ENCODE data around the gene OCEL1. TPM values are rescaled to one million over a fixed set of nuclear protein-coding genes. Genes with fewer than 3 reads are reported as not detected.

Gene OCEL1
- total and polyA plus RNA-seq, 2 of the 13 experiments (the other 11 are each of a cell fraction or from before 2014, with no cell fraction given) = 10.6 to 17.2 TPM

DNA sequence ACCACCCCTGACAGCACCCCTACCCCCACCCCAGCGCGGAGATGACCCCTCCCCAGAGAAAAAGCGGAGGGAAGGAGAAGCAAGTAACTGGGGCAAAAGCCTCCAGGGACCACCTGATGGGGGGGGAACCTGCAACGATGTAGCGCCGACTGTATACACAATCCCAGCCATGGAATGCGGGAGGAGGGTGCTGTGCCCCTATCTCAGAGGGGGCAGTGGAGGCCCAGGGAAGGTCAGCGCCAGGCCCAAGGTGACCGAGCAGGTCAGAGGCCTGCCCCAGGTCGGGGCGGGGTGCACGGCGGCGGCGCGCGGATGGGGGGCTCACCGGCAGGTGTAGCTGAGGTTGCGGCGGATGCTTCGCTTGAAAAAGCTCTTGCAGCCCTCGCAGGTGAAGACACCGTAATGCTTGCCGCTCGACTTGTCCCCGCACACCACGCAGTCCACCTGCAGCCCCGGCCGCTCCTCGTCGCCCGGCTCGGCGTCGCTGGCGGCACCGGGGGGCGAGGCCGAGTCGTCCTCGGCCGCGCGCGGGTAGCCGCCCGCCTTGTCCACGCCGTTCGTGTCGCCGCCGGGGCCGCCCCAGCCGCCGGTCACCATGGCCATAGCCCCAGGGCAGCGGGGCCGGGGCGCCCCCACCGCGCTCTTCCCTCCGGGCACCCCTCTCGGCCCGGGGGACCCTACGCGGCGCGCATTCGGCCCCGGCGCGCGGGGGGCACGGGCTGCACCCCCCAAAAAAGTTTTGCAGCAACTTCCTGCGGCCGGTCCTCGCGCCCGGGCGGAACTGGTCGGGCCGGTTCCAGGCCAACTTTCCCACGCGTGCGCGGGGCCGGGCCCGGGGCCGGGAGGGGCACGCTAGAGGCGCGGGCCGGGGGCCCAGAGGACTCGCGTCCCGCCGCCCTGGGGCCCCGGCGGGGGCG, 18.9 kb downstream of the OCEL1 start (continued):
- TF ChIP-seq MTA1 (CRISPR knock-in tag; IDR thresholded peaks at IDR 0.05; ENCODE audit: borderline replicate concordance) (0 out of 2 replicates have a peak, but pooled peaks have one; percentile 4), ZNF530 (CRISPR knock-in tag; IDR thresholded peaks at IDR 0.05; ENCODE audit: low read depth) (0 out of 2 replicates have a peak, but pooled peaks have one; percentile 43), TCF7 (IDR thresholded peaks at IDR 0.05; ENCODE audit: low read depth) (no peak), ZBTB38 (CRISPR knock-in tag; IDR thresholded peaks at IDR 0.05) (no peak), ZNF205 (CRISPR knock-in tag; IDR thresholded peaks at IDR 0.05) (0 out of 2 replicates have a peak, but pooled peaks have one; percentile 7), ARNTL (CRISPR knock-in tag; IDR thresholded peaks at IDR 0.05) (no peak), GABPA (IDR thresholded peaks at IDR 0.05; ENCODE audit: low read depth, low read length) (no peak), GABPA (CRISPR knock-in tag; IDR thresholded peaks at IDR 0.05; ENCODE audit: low read depth) (no peak), REL (CRISPR knock-in tag; conservative IDR thresholded peaks at IDR 0.05) (0 out of 2 replicates have a peak, but pooled peaks have one; percentile 49), ZNF251 (CRISPR knock-in tag; IDR thresholded peaks at IDR 0.05) (no peak), DPF2 (CRISPR knock-in tag; IDR thresholded peaks at IDR 0.05; ENCODE audit: borderline replicate concordance, low read depth) (peak; percentile 20; the same call in 1 of the 2 replicates)
- TF ChIP-seq, protein P1, sequence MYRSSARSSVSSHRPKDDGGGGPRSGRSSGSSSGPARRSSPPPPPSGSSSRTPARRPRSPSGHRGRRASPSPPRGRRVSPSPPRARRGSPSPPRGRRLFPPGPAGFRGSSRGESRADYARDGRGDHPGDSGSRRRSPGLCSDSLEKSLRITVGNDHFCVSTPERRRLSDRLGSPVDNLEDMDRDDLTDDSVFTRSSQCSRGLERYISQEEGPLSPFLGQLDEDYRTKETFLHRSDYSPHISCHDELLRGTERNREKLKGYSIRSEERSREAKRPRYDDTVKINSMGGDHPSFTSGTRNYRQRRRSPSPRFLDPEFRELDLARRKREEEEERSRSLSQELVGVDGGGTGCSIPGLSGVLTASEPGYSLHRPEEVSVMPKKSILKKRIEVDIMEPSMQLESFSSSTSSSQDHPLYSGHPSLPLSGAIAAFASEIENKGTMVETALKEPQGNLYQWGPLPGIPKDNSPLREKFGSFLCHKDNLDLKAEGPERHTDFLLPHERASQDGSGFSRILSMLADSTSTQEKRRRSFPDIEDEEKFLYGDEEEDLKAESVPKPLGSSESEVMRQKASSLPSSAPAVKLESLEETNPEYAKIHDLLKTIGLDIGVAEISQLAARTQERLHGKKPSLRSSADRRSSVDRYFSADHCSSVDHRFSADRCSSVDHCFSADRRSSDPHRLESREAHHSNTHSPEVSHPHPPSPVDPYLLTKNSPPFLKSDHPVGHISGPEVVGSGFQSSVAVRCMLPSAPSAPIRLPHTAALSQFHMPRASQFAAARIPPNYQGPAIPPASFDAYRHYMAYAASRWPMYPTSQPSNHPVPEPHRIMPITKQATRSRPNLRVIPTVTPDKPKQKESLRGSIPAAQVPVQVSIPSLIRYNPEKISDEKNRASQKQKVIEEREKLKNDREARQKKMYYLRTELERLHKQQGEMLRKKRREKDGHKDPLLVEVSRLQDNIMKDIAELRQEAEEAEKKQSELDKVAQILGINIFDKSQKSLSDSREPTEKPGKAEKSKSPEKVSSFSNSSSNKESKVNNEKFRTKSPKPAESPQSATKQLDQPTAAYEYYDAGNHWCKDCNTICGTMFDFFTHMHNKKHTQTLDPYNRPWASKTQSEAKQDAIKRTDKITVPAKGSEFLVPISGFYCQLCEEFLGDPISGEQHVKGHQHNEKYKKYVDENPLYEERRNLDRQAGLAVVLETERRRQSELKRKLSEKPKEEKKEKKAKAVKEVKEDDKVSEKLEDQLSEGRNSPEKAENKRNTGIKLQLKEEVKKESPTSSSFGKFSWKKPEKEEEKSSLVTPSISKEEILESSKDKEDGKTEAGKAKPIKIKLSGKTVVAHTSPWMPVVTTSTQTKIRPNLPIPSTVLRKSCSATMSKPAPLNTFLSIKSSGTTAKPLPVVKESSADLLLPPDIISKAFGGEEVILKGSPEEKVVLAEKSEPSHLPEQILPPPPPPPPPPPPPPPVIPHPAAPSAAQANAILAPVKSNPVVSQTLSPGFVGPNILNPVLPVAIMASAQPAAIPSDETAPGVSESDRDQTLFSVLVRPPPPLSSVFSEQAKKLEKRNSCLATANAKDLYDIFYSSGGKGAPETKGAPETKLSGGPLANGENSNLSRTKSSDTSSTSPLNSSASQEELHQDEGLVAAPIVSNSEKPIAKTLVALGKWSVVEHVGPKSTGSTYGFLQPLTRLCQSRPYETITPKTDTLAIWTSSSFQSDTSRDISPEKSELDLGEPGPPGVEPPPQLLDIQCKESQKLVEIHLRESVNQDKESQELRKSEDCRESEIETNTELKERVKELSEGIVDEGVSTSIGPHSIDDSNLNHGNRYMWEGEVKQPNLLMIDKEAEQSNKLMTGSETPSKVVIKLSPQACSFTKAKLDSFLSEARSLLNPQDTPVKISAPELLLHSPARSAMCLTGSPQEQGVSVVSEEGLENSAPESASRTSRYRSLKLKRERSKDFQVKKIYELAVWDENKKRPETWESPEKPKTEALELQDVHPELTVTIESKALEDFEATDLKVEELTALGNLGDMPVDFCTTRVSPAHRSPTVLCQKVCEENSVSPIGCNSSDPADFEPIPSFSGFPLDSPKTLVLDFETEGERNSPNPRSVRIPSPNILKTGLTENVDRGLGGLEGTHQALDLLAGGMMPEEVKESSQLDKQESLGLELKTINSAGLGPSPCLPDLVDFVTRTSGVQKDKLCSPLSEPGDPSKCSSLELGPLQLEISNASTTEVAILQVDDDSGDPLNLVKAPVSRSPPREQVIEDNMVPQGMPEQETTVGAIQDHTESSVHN (CRISPR knock-in tag; IDR thresholded peaks at IDR 0.05) = no peak
- TF ChIP-seq, protein P2, sequence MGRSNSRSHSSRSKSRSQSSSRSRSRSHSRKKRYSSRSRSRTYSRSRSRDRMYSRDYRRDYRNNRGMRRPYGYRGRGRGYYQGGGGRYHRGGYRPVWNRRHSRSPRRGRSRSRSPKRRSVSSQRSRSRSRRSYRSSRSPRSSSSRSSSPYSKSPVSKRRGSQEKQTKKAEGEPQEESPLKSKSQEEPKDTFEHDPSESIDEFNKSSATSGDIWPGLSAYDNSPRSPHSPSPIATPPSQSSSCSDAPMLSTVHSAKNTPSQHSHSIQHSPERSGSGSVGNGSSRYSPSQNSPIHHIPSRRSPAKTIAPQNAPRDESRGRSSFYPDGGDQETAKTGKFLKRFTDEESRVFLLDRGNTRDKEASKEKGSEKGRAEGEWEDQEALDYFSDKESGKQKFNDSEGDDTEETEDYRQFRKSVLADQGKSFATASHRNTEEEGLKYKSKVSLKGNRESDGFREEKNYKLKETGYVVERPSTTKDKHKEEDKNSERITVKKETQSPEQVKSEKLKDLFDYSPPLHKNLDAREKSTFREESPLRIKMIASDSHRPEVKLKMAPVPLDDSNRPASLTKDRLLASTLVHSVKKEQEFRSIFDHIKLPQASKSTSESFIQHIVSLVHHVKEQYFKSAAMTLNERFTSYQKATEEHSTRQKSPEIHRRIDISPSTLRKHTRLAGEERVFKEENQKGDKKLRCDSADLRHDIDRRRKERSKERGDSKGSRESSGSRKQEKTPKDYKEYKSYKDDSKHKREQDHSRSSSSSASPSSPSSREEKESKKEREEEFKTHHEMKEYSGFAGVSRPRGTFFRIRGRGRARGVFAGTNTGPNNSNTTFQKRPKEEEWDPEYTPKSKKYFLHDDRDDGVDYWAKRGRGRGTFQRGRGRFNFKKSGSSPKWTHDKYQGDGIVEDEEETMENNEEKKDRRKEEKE (IDR thresholded peaks at IDR 0.05) = no peak
- TF ChIP-seq, protein P3, sequence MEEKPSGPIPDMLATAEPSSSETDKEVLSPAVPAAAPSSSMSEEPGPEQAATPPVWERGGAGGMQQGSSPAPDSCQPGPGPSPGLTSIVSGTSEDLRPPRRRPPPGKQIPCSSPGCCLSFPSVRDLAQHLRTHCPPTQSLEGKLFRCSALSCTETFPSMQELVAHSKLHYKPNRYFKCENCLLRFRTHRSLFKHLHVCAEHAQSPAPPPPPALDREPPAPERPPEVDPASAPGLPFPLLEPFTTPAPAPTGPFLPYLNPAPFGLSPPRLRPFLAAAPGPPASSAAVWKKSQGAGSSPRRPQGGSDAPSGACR (CRISPR knock-in tag; IDR thresholded peaks at IDR 0.05) = no peak
- TF ChIP-seq, protein P4, sequence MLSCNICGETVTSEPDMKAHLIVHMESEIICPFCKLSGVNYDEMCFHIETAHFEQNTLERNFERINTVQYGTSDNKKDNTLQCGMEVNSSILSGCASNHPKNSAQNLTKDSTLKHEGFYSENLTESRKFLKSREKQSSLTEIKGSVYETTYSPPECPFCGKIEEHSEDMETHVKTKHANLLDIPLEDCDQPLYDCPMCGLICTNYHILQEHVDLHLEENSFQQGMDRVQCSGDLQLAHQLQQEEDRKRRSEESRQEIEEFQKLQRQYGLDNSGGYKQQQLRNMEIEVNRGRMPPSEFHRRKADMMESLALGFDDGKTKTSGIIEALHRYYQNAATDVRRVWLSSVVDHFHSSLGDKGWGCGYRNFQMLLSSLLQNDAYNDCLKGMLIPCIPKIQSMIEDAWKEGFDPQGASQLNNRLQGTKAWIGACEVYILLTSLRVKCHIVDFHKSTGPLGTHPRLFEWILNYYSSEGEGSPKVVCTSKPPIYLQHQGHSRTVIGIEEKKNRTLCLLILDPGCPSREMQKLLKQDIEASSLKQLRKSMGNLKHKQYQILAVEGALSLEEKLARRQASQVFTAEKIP (CRISPR knock-in tag; IDR thresholded peaks at IDR 0.05; ENCODE audit: borderline replicate concordance) = no peak

Data from HepG2 (cell line).